ENCODE results near the gene ETF1. TPM values are rescaled to one million over a fixed set of nuclear protein-coding genes. Genes with fewer than 3 reads are reported as not detected.

The ETF1 gene
- total and polyA plus RNA-seq, 9 of the 15 experiments (the other 6 are each of a cell fraction or from before 2014, with no cell fraction given): 53.7 to 209 (median 164) TPM

DNA sequence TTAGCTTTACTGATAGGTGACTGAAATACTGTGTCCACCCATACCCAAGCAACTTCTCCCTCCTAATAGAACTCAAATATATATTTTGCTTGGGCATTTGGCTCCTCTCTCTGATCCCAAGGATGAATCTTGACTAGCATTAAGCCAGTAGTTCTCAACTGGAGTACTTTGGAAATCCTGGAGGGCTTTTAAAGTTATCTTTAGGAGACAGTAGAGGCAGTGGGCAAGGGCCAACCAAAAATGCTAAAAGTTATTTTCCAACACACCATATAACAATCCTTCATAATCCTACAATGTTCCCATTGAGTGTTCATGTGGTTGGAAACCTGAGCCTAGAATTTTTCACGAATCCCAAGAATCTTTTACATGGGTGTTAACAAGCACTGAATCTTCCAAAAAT lies 11.1 kb upstream of the ETF1 start (continued):
- no peak for TF ChIP-seq CTCF (IDR thresholded peaks at IDR 0.05 in 2 of 3, conservative IDR thresholded peaks at IDR 0.05 in 1 of 3; ENCODE audit: insufficient read depth in 2 of 3, low read depth in 1 of 3, low read length in 3 of 3)
- no peak for TF ChIP-seq BHLHE40 (IDR thresholded peaks at IDR 0.05; ENCODE audit: low read length)
- TF ChIP-seq, protein P1, sequence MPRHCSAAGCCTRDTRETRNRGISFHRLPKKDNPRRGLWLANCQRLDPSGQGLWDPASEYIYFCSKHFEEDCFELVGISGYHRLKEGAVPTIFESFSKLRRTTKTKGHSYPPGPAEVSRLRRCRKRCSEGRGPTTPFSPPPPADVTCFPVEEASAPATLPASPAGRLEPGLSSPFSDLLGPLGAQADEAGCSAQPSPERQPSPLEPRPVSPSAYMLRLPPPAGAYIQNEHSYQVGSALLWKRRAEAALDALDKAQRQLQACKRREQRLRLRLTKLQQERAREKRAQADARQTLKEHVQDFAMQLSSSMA (CRISPR knock-in tag; IDR thresholded peaks at IDR 0.05): no peak
- no peak for TF ChIP-seq SUPT5H (IDR thresholded peaks at IDR 0.05)
- no peak for TF ChIP-seq CREBBP (IDR thresholded peaks at IDR 0.05; ENCODE audit: low read depth, low read length)
- TF ChIP-seq ZNF830 (CRISPR knock-in tag; IDR thresholded peaks at IDR 0.05): no peak
- no peak for TF ChIP-seq KLF1 (tag; IDR thresholded peaks at IDR 0.05)

- in situ Hi-C loops (cut with MboI) (no loop called here), intact Hi-C loops (cut with micrococcal nuclease) (no loop called here)
- 74% methylated on average over 4 of the region's 5 CpGs for WGBS (ENCODE audit: insufficient coverage, low coverage, missing lambda C conversion rate)
- Histone ChIP-seq H3K79me2 (ENCODE audit: control insufficient read depth, insufficient read depth, low read length) (peaks cover 17% of the 10 kb centered on the region; the same call in 2 of the 3 replicates), H2AFZ (ENCODE audit: low read depth, low read length) (no peak overlapping the region), H3K9ac (ENCODE audit: insufficient read depth in 1 of 2, low read depth in 2 of 2, low read length in 2 of 2) (no peak overlapping the region), H3K4me2 (ENCODE audit: insufficient read depth, low read length) (no peak overlapping the region), H3K27ac (ENCODE audit: extremely low read depth, low read depth, low read length) (no peak overlapping the region), H3K27me3 (ENCODE audit: control insufficient read depth in 2 of 2, insufficient read depth in 2 of 2, low read length in 2 of 2) (no peaks in the 10 kb centered on the region), H4K20me1 (replicated peaks; ENCODE audit: control insufficient read depth, insufficient read depth, low read length) (peaks cover 16% of the 10 kb centered on the region; the same call in 1 of the 2 replicates), H3K36me3 (ENCODE audit: control insufficient read depth, insufficient read depth, low read length) (peaks cover 62% of the 10 kb centered on the region), H3K9me1 (ENCODE audit: control insufficient read depth, insufficient read depth, low read length) (no peaks in the 10 kb centered on the region), H3K9me3 (replicated peaks; ENCODE audit: control insufficient read depth, insufficient read depth, low read depth, low read length) (no peaks in the 10 kb centered on the region), H3K4me1 (replicated peaks in 1 of 2; ENCODE audit: control insufficient read depth in 2 of 2, insufficient read depth in 2 of 2, low read length in 2 of 2) (no peaks in the 10 kb centered on the region), H3K4me3 (no peak overlapping the region)
- ChIA-PET POLR2A (interaction anchor here (0.6 to 7.8 kb wide), 7 partner anchors 10 to 88 kb away, joined by 3 to 73 read pairs (median 6); partner anchors contain the start of genes EGR1, ETF1 and HSPA9), CTCF (ENCODE audit: low intra/inter-chr PET ratio) (no interaction called here)
- peak; percentile 66 for ATAC-seq
- BruUV-seq (replicated peaks): no TSS peak
- no peak for DNase-seq (ENCODE audit: extremely low read depth in 1 of 4, low spot score in 3 of 4)
- FAIRE-seq: peak; percentile 51
- TF ChIP-seq NRF1 (conservative IDR thresholded peaks at IDR 0.05 in 1 of 2, IDR thresholded peaks at IDR 0.05 in 1 of 2) (no peak), TARDBP (IDR thresholded peaks at IDR 0.05) (no peak), CHAMP1 (IDR thresholded peaks at IDR 0.05) (no peak), PHTF2 (CRISPR knock-in tag; IDR thresholded peaks at IDR 0.05) (peak; percentile 80), GABPB1 (CRISPR knock-in tag; IDR thresholded peaks at IDR 0.05) (no peak), TRIM24 (IDR thresholded peaks at IDR 0.05) (no peak), ZNF232 (CRISPR knock-in tag; IDR thresholded peaks at IDR 0.05) (no peak), ZNF311 (CRISPR knock-in tag; IDR thresholded peaks at IDR 0.05) (no peak), ZNF77 (CRISPR knock-in tag; IDR thresholded peaks at IDR 0.05) (no peak), KLF16 (IDR thresholded peaks at IDR 0.05) (no peak), ZNF217 (CRISPR knock-in tag; IDR thresholded peaks at IDR 0.05) (no peak), PURB (CRISPR knock-in tag; IDR thresholded peaks at IDR 0.05; ENCODE audit: low read depth) (no peak), EHMT2 (IDR thresholded peaks at IDR 0.05) (no peak)
Measured at GRCh38 chr5:138553437-138554095, 10.5 kb upstream of the ETF1 start.
